GM12878 (cell line): Measurements from ENCODE around the gene LFNG.

Source experiments
- CTCF ChIP-seq, 3 experiments: IDR thresholded peaks in 2 of 3; conservative IDR thresholded peaks in 1 of 3; 2 replicates each; pipeline ENCODE4 v1.5.1; 2011; ENCODE audit warnings: low read depth in 3 of 3, low read length in 3 of 3, mild to moderate bottlenecking in 3 of 3, control low read depth in 2 of 3, moderate library complexity in 2 of 3, inconsistent platforms in 1 of 3, mixed read lengths in 1 of 3; ENCODE audit not compliant: control insufficient read depth in 2 of 3, insufficient read depth in 1 of 3; ENCODE audit errors: extremely low read depth in 1 of 3
- EP300 ChIP-seq, 2 experiments: fragments of 150-350 bp in 1 of 2; IDR thresholded peaks; 2 replicates each; pipeline ENCODE4 v1.6.1; 2011 to 2012; ENCODE audit warnings: low read depth in 2 of 2, low read length in 2 of 2, borderline replicate concordance in 1 of 2, improper control_type of control experiment in 1 of 2, inconsistent platforms in 1 of 2; ENCODE audit not compliant: control insufficient read depth in 1 of 2
- POLR2AphosphoS5 ChIP-seq: IDR thresholded peaks from 2 replicates; pipeline ENCODE4 v1.6.1; 2011; ENCODE audit warnings: mild to moderate bottlenecking, low read length, inconsistent platforms
- TARDBP ChIP-seq: IDR thresholded peaks from 2 replicates; pipeline ENCODE4 v1.6.1; 2016; ENCODE audit warnings: borderline replicate concordance
- TF ChIP-seq, protein P1 (sequence below): fragments of 450-650 bp; IDR thresholded peaks from 2 replicates; pipeline ENCODE4 v1.6.1; 2017; ENCODE audit warnings: antibody characterized with exemption, mild to moderate bottlenecking, moderate library complexity

DNA sequence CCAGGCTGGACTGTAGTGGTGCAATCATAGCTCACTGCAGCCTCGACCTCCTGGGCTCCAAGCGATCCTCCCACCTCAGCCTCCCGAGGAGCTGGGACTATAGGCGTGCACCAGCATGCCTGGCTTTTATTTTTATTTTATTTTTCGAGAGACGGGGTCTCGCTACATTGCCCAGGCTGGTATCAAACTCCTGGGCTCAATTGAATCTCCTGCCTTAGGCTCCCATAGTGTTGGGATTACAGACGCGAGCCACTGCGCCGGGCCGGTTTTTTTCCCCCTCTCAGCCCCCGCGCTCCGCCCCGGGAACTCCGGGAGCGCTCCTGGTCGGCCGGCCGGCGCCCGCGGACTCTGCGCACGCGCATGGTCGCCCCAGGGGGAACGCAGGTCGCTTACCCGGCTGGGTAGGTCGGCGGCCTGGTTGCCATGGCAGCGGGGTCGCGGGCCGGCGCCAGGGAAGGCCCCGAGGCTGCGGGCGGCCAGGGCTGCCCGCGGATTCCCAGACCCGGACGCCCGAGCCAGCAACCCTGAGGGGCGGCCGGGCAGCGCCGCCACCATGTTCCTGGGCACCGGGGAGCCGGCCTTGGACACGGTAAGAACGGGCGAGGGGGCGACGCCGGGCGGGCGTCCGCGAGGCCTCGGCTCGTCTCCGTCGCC lies 39.2 kb downstream of the LFNG start, which contains the start of gene IQCE:
- TF ChIP-seq TARDBP (no peak; the same call in 1 of the 2 replicates), CTCF (IDR thresholded peaks at IDR 0.05 in 2 of 3, conservative IDR thresholded peaks at IDR 0.05 in 1 of 3; ENCODE audit: control insufficient read depth in 2 of 3, extremely low read depth in 1 of 3, insufficient read depth in 1 of 3, low read depth in 3 of 3, low read length in 3 of 3) (no peak), POLR2AphosphoS5 (no peak), EP300 (IDR thresholded peaks at IDR 0.05; ENCODE audit: borderline replicate concordance in 1 of 2, control insufficient read depth in 1 of 2, low read depth in 2 of 2, low read length in 2 of 2) (no peak; a peak in 1 of 4 replicates)
- TF ChIP-seq, protein P1, sequence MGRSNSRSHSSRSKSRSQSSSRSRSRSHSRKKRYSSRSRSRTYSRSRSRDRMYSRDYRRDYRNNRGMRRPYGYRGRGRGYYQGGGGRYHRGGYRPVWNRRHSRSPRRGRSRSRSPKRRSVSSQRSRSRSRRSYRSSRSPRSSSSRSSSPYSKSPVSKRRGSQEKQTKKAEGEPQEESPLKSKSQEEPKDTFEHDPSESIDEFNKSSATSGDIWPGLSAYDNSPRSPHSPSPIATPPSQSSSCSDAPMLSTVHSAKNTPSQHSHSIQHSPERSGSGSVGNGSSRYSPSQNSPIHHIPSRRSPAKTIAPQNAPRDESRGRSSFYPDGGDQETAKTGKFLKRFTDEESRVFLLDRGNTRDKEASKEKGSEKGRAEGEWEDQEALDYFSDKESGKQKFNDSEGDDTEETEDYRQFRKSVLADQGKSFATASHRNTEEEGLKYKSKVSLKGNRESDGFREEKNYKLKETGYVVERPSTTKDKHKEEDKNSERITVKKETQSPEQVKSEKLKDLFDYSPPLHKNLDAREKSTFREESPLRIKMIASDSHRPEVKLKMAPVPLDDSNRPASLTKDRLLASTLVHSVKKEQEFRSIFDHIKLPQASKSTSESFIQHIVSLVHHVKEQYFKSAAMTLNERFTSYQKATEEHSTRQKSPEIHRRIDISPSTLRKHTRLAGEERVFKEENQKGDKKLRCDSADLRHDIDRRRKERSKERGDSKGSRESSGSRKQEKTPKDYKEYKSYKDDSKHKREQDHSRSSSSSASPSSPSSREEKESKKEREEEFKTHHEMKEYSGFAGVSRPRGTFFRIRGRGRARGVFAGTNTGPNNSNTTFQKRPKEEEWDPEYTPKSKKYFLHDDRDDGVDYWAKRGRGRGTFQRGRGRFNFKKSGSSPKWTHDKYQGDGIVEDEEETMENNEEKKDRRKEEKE = no peak
